Activated CD4-positive, alpha-beta T cell treated with anti-CD3 and anti-CD28 coated beads, Interleukin-2, amount 50 U/mL, for 1 hour (primary cell): Measurements from ENCODE around the gene TRERF1.

Experiments
- DNase-seq: peaks from one replicate; pipeline ENCODE4 v3.0.0-alpha.2; 2020

TRERF1 gene

GRCh38 chr6:42393339-42393738 is 58.4 kb downstream of the TRERF1 start:
- DNase-seq, result no peak

- DNase-seq, result no peak
These were observed 58.9 kb downstream of the TRERF1 start for GRCh38 chr6:42392833-42393232.

DNA sequence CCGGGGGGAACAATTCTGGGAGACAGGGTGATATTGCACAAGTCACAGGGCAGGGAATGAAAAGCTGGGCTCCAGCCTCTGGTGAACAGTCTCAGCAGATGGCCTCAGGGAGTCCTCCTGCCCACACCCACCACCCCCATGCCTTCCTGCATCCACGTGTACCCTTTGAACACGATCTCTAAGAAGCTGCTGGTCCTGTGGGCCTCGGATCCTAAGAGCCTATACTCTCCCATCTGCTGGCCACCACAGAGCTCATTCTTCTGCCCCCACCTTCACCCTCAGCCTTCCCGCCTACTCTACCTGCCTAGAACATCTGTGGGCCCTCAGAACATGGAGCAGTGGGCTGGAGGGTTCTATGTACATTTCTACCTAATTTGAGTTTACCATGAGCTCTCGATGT is 60.3 kb downstream of the TRERF1 start:
- DNase-seq, result no peak

GRCh38 chr6:42390228-42390934 is 61.3 kb downstream of the TRERF1 start:
- DNase-seq, result peak; percentile 33

DNA sequence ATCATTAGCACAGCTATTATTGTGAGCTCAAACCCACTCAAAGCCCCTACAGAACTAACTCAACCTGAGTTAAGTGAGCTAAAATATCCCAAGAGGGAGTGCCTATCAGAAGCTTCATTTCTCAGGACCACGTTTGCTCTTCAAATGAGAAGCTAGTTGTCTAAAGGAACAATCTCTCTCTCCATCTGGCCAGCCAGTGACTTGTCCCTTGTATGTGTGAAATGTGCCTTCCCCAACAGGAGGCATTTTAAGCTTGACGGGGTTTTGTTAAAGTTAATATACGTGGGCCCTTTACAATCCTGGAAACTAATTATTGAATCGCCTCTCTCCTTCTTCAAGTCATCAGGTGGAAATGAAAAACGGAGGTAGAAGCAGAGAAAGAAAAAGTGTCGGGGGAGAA is 62.0 kb downstream of the TRERF1 start:
- DNase-seq, result no peak

- no peak for DNase-seq
These were observed 63.7 kb downstream of the TRERF1 start for GRCh38 chr6:42388046-42388445.

DNA sequence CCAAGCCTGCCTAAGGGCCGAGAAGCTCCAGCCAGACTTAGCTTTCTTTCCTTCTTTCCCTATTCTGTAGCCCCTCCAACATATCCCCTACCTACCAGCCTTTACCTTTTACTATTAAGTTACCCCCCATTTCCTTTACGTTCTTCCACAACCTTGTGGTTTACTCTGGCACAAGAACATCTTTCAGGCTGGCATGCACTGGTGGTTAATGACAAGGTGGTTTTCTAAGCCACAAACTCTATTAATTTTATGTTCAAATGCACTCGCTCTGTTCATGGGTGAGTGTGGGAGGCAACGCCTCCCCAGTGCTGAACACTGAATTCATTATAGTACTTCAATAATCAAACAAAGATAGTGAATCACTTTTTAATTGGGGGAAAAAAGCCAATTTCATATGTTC is 64.4 kb downstream of the TRERF1 start:
- peak; percentile 36 for DNase-seq

- no peak for DNase-seq
These were observed 66.4 kb downstream of the TRERF1 start for GRCh38 chr6:42385339-42385738.

DNA sequence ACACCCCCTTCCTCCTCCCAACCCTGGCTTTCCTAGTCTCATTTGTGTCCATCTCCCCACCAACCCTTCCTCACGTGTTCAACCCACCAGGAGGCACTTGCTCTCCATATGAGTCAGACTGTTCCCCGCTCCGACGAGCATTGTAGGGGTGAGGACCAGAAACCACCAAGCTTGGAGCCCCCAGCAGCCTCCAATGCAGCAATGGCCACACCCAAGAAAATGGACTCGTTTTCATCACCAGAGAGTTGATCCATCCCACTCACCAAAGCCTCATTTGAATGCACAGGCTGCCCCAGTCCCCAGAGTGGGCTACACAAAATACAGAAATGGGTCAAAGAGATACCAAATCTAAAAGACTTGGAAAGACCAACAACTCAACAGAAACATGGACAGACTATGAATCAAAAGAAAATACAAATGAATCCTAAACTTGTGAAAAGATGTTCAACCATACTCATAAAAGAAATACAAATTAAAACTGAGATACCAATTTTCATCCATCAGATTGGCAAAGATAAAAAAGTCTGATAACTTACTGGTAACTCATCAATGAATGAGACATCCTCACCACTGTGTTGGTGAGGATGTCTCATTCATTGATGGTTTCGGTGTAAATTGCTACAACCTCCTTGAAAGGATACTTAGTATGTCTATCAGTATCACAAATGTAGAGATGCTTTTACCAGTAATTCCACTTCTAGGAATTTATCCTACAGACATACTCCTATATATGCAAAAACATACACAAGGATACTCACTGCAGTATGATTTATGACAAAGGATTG is 68.1 kb downstream of the TRERF1 start:
- no peak for DNase-seq

GRCh38 chr6:42381850-42382249 is 69.9 kb downstream of the TRERF1 start:
- no peak for DNase-seq

- DNase-seq, result no peak
These were observed 71.3 kb downstream of the TRERF1 start for GRCh38 chr6:42380228-42380979.

GRCh38 chr6:42378536-42378935 is 73.2 kb downstream of the TRERF1 start:
- no peak for DNase-seq

DNA sequence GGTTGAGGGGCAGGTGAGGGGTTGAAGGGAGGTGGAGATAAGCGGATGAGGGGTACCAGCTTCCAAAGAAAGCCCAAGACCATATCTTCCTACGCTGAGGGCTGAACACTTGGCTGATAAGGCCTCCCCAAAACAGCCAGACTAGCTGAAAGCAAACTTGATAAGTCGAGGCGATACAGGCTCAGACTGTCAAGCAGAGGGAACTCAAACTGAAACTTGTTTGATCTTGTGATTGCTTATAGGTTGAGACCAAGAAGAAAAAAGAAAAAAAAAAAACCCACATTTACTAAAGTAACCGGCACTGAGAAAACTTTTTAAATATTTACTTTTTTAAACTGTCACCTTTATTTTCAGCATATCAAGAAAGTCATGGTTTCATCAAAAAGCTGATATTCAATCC is 73.6 kb downstream of the TRERF1 start:
- no peak for DNase-seq

- no peak for DNase-seq
These were observed 76.6 kb downstream of the TRERF1 start for GRCh38 chr6:42375007-42375635.

DNA sequence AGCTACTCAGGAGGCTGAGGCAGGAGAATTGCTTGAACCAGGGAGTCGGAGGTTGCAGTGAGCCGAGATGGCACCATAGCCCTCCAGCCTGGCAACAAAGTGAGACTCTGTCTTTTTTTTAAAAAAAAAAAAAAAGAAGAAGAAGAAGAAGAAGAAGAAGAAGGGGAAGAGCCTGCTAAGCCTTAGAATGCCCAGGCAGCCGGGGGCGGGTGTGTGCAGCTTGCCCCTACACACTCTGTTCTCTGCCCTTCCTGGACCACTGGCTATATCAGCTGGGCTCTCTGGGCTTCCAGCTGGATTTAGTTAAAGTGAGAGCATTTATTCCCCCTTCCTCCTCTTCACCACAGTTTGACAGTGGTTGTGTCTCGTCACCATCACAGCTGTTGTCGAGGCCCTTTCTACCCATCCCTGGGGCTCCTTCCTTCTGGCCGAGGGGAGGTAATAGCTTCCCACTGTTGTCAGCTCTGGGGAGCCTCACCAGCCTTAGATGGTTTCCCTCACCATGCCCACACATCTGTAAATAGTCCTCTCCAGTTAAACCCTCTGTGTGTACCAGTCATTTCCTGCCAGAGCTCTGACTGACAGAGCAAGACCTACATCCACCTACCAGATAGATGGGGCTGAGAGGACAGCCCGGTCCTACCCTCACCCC is 77.6 kb downstream of the TRERF1 start:
- DNase-seq, result no peak

DNA sequence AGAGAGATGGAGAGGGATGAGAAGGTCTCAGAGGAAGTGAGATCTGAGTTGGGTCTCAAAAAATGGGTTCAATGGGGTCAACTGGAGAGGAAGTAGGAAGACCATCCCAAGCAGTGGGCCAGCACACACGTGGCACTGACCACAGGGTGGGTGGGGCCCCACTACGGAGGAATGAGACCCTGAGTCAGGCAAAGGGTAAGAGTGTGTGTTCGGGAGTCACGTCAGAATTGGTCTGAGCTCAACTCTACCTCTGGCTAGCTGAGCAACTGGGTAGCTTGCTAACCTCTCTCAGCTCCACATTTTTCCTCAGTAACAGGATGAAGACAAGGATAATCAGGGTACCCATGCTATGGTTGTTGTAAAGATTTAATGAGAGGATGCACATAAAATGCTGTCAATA is 79.0 kb downstream of the TRERF1 start:
- DNase-seq, result no peak

DNA sequence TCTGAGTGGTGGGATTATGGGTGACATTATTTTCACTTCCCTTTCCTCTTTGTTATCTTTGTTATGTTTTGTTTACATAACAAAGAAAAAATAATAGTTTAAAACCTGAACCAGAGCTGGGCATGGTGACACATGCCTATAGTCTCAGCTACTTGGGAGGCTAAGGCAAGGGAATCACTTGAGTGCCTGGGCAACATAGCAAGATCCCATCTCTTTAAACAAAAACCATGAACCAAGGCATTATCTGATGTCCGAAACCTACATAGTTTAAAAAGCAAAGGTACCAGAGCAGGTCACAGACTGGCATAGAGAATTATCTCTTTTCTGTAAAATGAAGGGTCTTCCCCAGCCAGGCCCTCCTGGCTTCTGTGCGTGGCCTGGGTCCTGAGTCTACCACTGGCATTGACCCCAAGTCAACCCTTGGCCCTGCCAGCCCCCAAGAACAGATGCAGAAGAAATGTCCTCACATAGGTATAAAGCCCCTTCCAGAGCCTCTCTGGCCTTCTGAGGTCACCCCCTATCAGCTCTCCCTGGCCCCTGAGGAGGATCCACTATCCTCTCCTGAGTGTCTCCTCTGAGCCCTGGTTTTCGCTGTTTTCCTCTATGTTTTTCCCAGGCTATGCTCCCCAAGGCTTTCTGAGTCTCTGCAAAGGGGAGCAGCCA is 81.3 kb downstream of the TRERF1 start:
- no peak for DNase-seq

DNA sequence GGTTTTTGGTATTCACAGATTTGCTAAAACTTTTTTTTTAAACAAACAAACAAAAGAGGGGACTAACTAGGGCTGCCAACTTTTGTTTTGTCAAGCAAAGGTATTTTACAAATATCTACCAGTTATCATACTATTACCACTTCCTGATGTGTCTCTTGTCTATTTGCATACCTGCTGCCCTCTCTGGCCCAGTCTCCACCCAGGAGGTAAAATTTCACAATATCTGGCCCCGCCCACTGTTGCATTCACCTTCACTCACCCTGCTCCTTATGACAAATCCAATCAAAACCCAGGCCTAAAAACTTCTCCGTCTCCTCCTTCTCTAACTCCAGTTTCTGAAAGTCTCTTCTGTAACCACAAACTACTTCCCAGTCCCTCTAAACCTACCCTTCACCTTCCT is 82.2 kb downstream of the TRERF1 start:
- no peak for DNase-seq

DNA sequence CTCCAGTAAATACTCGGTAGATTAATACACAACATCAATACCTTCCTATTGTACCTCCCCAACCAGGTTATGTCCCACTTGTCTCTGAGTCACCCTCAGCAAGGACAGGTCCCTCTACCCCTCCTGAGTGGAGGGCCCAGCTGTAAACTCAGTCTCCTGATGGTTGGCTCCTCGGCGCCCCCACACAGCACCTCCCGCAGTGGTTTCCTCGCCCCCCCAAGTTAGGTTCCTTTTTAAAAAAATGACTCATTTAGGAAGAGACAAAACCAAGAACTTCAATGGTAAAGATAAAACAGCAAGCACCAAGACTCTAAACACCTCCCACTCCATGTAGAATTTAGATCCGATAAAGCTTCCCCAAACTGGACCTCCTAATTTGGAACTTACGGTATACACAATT is 83.5 kb downstream of the TRERF1 start:
- peak; percentile 52 for DNase-seq

GRCh38 chr6:42367353-42368011 is 84.2 kb downstream of the TRERF1 start:
- no peak for DNase-seq

- no peak for DNase-seq
These were observed 84.8 kb downstream of the TRERF1 start for GRCh38 chr6:42366999-42367352.
